ENCODE results near the gene PTH1R.

The PTH1R gene

DNA sequence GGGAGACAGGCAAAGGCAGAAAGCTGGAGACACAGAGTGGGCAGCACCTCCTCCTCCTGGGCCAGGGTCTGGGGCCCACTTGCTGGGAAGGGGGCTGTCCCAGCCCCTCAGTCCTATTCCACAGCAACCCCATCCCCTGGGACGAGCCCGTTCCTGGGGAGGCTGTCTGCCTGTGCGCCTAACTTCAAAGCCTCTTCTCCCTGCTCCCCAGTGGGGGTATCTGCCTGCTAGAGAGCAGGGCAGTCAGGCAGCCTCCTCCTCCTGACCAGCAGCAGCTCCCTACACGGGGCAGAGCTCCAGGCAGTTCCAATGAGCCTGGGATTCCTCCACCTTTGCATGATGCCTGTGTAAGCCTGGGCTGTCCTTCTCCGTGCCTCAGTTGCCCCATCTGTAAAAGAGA is 6.9 kb downstream of the PTH1R start:
- DNase-seq = no peak

DNA sequence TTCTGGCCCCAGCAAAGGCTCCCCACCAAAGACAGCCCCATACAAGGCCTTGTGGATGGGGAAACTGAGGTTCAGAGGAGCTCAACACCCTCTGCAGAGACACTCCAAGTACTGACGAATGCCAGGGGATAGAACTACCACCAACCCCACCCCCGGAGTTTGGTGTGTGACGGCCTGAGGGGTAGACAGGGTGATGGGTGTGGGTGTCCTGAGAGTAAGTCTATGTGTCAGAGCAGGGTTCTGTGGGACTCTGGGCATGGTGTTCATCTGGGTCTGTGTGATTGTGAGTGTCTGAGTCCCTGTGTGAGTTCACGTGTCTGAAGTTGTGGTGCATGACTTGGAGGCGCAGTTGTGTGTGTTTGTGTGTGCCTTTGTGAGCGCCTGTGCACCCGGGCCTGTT is 7.4 kb downstream of the PTH1R start:
- DNase-seq = no peak

DNA sequence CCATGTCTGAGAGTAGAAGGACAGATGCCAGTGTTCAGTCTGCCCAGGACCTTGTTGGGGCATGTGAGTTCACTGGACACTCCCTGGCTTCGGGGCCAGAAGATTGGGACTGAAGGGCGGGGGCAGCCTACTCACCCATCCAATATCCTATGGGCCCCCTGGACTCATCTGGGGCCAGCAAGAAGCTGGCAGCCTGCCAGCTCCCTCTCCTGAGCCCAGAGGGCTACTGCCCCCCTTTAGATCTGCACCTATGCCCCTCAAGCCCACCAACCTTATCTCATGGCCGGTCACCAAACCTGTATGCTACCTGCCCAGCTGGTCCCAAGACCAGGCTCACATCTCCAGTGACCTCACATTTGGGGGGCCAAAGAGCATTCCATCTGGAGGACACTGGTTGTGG is 8.1 kb downstream of the PTH1R start:
- no peak for DNase-seq

DNA sequence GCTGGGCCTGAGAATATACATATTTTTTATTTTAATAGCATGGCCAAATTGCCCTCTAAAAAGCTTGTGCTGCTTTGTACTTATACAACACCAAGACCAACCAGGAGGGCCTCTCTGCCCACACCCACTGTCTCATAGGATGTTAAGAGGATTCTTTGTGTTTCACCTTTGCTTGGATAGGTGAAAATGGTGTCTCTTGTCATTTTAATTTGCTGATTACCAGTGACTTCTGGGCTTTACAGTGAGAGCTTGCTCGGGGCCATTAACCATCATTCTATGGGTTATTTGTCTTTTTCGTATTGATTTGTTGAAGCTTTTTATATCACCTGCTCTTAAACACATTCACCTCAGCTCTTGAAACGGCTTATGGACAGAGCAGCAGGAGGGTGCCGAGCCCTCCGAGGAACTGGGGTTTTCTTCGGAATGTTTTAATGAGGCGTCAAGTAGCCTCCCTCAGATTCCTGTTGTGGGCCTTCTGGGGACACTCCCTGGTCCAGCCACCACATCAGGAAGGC is 10.5 kb downstream of the PTH1R start:
- no peak for DNase-seq

DNA sequence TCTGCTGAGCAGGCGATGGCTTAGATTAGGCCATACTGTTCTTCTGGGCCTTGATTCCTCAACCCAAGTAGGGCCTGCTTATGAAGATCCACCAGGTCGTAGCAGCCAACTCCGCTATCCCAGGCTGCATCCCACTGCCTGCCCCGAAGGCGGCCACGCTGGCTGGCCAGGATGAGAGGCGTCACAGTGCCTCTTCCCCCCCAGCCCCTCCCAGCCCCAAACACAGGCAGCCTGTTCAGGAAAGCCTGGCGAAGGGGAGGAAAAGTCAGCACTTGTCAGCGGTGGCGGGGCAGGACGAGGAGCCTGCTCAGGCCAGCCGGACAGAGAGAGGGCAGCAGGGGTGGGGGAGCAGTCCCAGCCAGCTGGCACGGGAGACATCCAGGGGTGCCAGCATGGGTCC is 11.2 kb downstream of the PTH1R start:
- no peak for DNase-seq

DNA sequence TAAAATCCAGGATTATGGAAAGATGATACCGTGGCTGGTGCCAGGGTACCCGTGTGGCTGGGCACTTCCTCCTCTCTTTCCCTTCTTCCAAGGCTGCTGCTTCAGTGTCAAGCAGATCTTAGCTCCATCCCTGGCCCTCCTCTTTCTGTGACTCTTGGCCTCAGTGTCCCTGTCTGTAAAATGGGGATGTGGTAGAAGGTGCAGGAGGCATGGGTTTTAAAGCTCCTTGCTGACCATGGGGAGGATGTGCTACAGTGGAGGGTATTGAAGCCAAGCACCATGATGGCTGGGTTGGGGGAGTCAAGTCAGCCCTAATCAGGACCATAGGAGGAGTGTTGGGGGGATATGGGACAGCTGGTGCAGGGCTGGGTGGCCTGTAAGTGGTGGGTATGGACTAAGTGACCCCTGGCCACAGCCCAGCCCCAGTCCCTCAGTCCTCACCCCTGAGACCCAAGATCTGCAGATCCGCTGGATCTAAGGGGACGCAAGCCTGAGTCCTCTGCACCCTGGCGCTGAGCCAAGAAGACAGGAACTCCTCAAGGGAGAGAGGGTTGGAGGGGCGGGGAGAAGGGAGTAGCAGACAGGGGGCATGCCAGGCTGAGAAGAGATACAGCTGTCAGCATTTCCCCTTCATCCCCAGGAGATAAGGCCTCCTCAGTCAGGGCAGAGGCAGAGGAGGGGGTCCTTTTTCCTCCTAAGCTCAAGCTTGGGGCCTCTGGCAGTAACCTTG is 12.0 kb downstream of the PTH1R start:
- DNase-seq = no peak

DNA sequence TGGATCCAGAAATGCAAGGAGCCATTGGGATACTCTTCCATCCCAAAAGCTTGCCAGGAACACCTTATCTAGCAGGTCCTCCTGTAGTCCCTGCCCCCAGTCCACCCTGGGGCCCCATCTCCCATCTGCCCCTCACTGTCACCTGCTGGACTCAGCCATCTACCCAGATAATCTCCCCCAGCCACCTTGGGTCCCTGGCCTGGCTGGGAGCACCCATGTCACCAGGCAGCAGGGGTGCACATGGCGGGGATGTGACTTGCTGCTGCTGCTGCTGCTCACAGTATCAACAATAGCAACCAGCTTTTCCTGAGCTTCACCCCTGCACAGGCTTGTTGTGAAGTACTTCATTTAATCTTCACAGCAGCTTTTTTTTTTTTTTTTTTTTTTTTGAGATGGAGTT is 12.6 kb downstream of the PTH1R start:
- DNase-seq = no peak

DNA sequence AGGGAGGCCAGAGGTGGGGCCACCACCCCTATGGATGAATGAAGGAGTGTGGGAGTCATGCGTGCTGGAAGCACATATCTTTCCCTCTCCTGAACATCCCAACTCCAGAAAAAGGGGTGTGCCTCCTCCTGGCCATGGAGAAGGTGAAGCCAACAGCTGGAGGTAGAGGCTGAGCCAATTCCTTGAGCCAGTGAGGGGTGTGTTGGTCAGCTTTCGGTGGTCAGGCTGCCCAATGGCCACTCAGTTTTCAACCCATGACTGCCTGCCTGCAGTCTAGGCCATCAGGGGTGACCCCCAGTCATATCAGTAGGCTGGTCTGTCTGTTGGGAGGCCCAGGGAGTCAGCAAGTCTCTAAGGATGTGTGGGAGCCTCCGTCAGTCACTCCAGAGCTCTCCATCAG is 13.6 kb downstream of the PTH1R start:
- no peak for DNase-seq

DNA sequence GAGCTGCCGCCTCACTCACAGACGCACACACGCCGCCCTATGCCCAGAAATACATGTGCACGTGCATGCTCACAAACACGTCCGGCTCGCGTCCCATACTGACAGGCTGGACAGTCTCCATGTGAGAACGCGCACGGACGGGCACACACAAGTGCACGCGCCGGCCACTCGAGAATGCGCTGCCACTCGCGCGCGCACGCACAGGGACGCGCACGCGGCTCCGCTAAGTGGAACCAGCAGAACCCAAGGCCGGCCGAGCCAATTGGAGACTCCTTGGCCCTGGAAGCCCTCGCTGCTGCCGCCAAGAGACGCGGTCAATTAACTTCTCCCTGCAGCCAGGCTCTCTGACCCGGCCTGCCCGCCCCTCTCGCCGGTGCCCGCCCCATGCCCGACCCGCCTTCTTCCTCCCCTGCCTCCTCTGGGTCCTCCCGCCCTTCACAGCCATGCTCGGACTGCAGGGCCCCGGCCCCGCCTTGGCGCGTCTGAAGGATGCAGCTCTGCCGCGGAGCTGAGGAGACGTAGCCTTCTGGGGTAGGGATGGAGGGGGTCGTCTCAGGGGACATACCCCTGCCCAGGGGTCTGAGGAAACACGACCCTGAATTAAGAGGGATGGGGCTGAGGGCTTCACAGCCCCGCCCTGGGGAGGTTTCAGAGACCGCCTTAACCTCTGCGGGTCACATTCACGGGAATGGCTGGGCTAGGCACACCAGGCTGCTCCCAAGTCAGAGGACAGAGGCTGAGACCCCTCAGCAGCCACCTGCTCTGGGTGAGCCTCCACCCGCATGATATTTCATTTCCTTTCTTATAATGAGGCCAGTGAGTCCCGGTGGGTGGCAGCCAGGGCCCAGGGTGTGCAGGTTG is 15.0 kb downstream of the PTH1R start:
- no peak for DNase-seq

DNA sequence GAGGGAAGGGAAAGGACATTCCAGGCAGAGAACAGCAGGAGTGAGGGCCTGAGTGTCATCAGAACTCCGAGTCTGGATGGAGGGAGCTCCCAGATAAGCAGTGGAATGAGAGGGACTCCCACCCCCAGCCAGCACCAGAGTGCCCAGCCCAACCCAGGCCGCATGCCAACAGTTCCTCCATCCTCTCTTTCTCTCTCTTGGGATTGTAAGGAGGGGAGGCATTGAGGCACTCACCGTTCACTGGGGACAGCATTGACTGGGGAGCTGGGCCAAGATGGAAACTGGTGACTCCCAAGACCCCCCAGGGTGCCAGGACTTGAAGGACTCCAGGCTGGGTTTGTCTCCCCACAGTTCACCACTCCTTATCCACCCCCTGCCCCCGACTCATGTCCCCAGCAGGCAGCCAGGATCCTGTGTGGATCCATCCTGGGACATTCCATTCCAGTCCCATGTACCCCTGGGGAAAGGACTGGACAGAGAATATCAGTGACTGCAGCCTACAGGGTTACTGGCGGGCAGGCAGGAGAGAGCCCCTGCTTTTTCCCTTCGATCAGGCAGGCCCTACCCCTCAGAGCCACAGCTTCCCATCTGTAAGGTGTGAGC is 15.7 kb downstream of the PTH1R start:
- no peak for DNase-seq

DNA sequence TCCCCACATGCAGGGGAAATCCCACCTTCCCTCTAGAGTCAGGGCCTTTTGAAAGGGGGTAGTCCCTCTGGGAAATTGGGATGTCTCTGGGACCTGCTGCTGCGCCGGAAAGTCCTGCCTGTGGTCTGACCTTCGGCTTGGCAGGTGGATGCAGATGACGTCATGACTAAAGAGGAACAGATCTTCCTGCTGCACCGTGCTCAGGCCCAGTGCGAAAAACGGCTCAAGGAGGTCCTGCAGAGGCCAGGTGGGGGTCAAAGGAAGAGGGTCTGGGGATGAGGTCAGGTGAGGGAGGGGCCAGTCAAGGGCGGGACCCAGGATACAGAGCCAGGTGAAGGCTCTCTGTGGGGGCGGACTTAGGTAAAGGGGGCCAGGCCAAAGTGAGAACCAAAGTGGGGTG is 16.2 kb downstream of the PTH1R start:
- DNase-seq = no peak

DNA sequence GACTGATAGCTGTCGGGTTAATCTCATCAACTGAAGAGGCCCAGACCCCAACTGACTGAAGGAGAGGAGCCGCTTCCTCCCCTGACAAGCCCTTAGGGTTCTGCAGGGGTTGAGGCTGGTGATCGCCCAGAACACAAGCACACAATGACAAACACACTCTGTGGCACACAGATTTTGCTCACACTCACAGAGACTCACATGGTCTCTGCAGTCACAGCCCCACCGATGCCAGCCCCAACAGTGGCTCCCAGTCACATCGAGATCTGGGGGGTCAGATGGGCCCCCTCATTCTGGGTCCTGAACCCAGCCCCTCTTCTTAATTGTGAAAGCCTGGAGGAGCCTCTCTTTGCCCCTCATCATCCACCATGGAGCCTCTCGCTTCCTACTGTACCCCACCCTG is 16.7 kb downstream of the PTH1R start:
- DNase-seq = no peak

DNA sequence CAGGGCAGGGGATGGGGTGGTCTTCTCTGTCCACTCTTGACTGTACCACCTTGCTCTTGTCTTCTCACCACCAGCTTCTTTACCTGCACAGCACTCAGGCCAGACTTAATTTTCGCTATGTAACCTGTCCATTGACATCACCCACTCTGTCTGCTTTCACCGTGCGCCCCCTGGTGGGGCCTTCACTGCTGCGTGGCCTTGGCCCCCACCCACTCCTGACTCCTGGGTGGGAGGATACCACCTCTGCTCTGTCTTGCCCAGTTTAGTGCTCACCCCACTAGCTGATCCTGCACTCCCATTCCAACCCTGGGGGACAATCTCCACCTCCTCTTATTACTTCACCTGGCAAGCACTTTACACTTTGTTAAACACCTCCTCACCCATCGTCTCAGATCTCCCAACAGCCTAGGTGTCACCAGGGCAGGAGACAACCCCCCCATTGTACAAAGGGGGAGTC is 17.7 kb downstream of the PTH1R start:
- DNase-seq = no peak

DNA sequence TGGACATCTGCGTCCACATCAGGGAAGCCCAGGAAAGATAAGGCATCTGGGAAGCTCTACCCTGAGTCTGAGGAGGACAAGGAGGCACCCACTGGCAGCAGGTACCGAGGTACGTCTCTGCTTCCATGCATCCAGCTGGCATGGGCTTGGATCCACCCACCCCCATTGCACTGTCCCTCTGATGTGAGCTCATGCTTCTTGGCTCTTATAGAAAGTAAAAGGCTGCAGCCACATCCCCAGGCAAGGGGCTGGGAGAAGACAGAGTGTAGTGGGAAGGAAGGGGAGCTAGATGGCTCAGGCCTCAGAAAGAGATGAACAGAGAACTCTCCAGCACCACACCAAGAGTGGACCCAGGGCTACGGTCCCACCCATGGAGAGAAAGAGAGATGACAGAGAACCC is 18.2 kb downstream of the PTH1R start:
- DNase-seq = no peak

DNA sequence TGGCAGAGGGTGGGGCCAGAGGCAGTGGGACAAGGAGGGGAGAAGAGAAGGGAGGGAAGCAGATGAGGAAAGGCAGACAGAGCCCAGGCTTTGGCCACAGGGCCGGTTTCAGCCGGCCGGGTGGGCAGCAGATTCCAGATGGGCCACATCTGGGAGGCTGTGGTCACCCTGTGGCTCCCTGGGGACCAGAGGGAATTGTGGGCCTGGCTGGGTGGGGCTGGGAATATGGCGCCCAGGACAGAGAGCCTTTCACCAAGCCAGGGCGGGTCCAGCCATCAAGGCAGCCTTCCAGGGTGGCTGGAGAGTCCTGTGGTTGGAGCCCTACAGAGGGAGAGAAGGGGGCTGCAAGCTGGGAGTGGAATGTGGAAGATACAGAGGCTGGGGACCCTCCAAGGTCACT is 18.9 kb downstream of the PTH1R start:
- no peak for DNase-seq

DNA sequence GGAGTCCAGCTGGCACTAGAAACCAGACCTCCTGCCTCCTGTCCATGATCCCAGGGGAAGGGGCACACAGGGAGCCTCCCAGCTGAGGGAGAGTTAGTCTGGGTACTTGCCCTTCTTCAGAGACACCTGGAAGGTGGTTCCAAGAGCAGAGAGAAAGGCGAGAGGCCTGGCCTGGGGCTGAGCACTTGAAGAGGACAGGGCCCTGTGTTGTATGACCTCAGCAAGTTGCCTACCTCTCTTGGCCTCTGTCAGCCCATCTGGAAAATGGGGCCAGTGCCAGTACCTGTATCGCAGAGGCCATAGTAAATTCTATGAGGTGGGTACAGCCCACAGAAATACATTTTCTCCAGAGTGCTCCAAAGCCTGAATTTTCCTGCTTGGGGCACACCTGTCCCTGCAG is 19.5 kb downstream of the PTH1R start:
- no peak for DNase-seq

DNA sequence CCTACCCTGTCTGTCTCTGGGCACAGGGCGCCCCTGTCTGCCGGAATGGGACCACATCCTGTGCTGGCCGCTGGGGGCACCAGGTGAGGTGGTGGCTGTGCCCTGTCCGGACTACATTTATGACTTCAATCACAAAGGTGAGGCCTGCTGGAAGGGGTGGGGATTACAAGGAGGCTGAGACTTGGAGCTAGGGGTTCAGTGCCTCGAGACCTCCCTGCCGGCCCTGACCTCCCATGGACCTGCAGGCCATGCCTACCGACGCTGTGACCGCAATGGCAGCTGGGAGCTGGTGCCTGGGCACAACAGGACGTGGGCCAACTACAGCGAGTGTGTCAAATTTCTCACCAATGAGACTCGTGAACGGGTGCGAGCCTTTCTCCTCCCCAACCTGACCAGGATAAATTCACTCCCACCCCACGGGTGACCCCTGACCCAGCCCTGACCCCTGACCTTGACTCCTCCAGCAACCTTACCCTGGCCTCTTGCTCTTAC is 20.4 kb downstream of the PTH1R start:
- no peak for DNase-seq

DNA sequence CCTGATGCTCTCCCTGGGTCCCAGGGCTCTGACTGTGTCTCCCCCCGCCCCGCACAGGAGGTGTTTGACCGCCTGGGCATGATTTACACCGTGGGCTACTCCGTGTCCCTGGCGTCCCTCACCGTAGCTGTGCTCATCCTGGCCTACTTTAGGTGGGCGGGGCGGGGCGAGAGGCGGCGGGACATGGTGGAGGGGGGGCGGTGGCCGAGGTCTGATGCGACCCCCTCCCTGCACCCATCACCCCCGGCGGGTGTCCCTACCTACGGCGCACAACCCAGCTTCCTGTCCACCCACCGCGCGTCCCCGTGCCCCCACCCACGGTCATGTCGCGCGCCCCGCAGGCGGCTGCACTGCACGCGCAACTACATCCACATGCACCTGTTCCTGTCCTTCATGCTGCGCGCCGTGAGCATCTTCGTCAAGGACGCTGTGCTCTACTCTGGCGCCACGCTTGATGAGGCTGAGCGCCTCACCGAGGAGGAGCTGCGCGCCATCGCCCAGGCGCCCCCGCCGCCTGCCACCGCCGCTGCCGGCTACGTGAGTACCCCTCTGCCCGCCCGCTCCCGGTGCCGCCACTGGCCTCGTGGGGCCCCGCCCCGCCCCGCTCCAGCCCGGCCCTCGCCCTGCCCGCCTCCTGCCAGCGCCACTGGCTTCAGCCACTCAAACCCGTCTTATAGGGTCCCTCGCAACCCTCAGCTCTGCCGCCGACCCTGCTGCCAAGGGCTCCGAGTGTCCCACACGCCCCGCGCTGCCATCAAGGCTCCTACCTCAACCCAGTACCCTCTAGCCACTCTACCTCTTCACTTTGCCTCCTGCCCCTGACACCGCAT is 21.0 kb downstream of the PTH1R start:
- DNase-seq = no peak

DNA sequence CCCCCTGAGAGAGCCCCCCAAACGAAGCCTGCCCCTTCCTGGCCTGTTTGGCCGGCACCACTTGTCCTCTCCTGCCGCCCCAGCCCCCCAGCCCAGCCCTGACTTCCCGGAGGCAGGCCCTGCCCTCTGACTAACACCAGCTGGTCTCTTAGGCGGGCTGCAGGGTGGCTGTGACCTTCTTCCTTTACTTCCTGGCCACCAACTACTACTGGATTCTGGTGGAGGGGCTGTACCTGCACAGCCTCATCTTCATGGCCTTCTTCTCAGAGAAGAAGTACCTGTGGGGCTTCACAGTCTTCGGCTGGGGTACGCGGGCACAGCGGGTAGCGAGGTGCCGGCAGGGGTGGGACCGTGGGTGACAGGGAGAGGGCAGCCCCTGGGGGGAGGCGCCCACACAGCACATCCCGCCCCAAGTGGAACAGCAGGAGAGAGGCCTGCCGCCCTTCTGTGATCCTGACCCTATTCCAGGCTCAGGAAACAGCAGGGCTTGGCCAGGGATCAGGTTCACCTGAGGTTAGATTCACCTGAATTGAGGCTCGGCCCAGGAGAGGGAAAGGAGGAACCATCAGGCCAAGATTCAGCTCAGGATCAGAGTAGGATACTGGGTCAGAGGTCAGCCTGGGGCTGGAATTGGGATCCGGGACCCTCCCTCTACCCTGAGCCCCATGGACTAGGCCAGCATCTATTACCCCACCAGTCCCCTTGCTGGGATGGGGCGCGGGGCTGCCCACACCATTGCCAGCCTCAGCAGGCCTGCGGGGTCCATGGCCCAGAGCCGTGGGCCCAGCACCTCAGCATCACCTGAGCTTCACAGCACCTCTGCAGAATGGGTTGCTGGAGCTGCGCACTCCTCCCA is 21.9 kb downstream of the PTH1R start:
- no peak for DNase-seq

DNA sequence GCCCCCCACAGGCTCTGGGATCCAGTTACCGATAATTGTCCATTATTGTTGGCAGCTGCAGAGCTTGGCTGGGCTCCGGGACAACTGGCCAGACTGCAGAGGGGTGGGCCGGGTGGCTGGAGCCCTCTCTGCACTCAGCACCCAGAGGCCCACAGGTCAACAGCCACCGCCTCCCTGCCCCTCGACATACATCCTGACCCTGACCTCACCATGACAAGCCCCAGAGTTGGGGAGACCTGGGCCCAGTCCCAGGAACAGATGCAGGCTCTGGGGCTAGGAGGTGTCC is 22.4 kb downstream of the PTH1R start:
- no peak for DNase-seq

DNA sequence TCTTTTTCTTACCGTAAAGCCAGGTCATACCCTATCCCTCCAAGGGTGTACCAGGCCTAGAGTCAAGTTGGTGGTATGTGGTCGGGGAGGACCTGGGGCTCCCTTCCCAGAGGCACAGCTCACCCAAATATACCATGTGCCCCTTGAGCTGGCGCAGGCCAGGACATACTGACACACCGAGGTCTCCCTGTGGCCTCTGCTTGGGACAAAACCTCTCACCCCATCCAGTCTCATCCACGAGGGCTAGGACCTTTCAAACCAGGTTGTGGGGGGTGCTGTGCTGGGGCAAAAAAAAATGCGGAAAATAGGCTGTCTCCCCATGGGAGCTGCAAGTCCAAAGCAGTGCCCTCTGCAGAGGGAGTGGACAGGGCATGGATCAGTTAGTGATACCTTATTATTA is 22.8 kb downstream of the PTH1R start:
- no peak for DNase-seq

DNA sequence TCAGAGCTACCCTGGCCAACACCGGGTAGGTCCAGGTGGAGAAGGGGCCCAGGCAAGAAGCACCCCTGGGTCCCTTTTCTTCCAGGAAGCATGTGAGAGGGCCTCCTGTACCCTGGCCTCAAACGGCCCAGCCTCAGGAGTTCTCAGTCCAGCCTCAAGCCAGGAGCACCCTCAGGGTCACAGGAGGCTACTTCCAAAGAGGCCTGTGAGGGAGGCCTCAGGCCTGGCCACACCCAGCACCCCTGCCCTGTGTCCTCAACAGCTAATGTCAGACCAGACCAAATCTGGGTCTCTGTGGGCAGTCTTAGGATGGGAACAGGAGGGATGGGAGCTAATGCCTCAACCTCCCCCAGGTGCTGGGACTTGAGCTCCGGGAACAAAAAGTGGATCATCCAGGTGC is 23.5 kb downstream of the PTH1R start:
- DNase-seq = no peak

Data from SHP77 treated with DMSO at 0.1 percent for 48 hours (cell line).